Retinal pigment epithelial cell (primary cell): ENCODE measurements around the gene MADCAM1.

ENCODE experiments used
- DNase-seq: peaks from one replicate; pipeline ENCODE4 v3.0.0-alpha.2; 2010; ENCODE audit warnings: low read depth
- H3K4me3 ChIP-seq: 2 replicates; pipeline ENCODE4 v1.5.1; 2011; ENCODE audit warnings: mild to moderate bottlenecking, low read length, control low read depth, moderate library complexity
- CTCF ChIP-seq: conservative IDR thresholded peaks from 2 replicates; pipeline ENCODE4 v1.5.1; 2011; ENCODE audit warnings: low read depth, low read length, control low read depth, inconsistent platforms

MADCAM1 gene

GRCh38 chr19:485077-485476 is 11.2 kb upstream of the MADCAM1 start:
- DNase-seq, result no peak
- no peak for TF ChIP-seq CTCF
- no peak overlapping the region for H3K4me3 ChIP-seq

GRCh38 chr19:485583-486236 is 10.6 kb upstream of the MADCAM1 start:
- peak overlapping the region; percentile 9 for H3K4me3 ChIP-seq
- peak; percentile 78 for DNase-seq
- no peak for TF ChIP-seq CTCF

GRCh38 chr19:488505-489417 is 7.5 kb upstream of the MADCAM1 start:
- peak; percentile 76 for DNase-seq
- TF ChIP-seq CTCF, result no peak
- H3K4me3 ChIP-seq, result peak overlapping the region; percentile 71

- peak; percentile 10 for TF ChIP-seq CTCF
- DNase-seq, result no peak
- H3K4me3 ChIP-seq, result peak overlapping the region; percentile 71
Observed at GRCh38 chr19:489418-490196, 6.7 kb upstream of the MADCAM1 start.

GRCh38 chr19:491146-491741 is 5.0 kb upstream of the MADCAM1 start:
- no peak for TF ChIP-seq CTCF
- no peak for DNase-seq
- H3K4me3 ChIP-seq, result no peak overlapping the region

GRCh38 chr19:492091-492531 is 4.2 kb upstream of the MADCAM1 start:
- DNase-seq, result no peak
- no peak for TF ChIP-seq CTCF

More at GRCh38 chr19:492091-492531, 4.2 kb upstream of the MADCAM1 start:
- H3K4me3 ChIP-seq, result no peak overlapping the region
